ENCODE data around the gene APOL4. TPM values are rescaled to one million over a fixed set of nuclear protein-coding genes. Genes with fewer than 3 reads are reported as not detected.

APOL4 gene
- total RNA-seq, 2 experiments from 2014 or later: not detected

- Mint-ChIP-seq H3K4me1 (ENCODE audit: low read depth) (peaks cover 7% of the 10 kb centered on the region), H3K9me3 (no peaks in the 10 kb centered on the region), H3K27me3 (peaks cover 20% of the 10 kb centered on the region), H3K36me3 (ENCODE audit: low read depth) (no peaks in the 10 kb centered on the region), H3K27ac (no peak overlapping the region), H3K4me3 (no peak overlapping the region)
- TF ChIP-seq CTCF (IDR thresholded peaks at IDR 0.05): no peak
- DNase-seq (no peak), ATAC-seq (ENCODE audit: poor library complexity) (no peak)
- H3K4me1 ChIP-seq (ENCODE audit: insufficient read depth, low read length): peaks cover 3% of the 10 kb centered on the region
- ChIA-PET POLR2A (no interaction called here), CTCF (interaction anchor here (1.1 kb wide), 1 partner anchor 58 kb away, joined by 3 read pairs; no protein-coding TSS in a partner anchor)
- H3K4me3 ChIP-seq (ENCODE audit: low read length): no peak overlapping the region
- intact Hi-C loops (cut with DNase I, micrococcal nuclease): loop anchor here in 1 of 2 experiments (5.0 kb wide), 2 partner anchors 73 to 868 kb away; no protein-coding TSS in a partner anchor
- no peaks in the 10 kb centered on the region for H3K36me3 ChIP-seq (ENCODE audit: insufficient read depth, low read length)
- H3K27ac ChIP-seq (ENCODE audit: low read depth in 1 of 2, low read length in 2 of 2): no peak overlapping the region
- H3K9me3 ChIP-seq (ENCODE audit: control insufficient read depth in 1 of 2, insufficient read depth in 1 of 2, low read length in 2 of 2): no peaks in the 10 kb centered on the region
- peaks cover 0 to 4% of the 10 kb centered on the region in 2 experiments for H3K27me3 ChIP-seq (ENCODE audit: control insufficient read depth in 1 of 2, insufficient read depth in 2 of 2, low read length in 2 of 2)
Measured at GRCh38 chr22:36220451-36220921, 18.9 kb upstream of the APOL4 start.

- peaks cover 3% of the 10 kb centered on the region for H3K4me1 ChIP-seq (ENCODE audit: insufficient read depth, low read length)
- POLR2A ChIA-PET: no interaction called here
- Mint-ChIP-seq H3K36me3 (ENCODE audit: low read depth) (no peaks in the 10 kb centered on the region), H3K27ac (no peak overlapping the region), H3K9me3 (no peaks in the 10 kb centered on the region), H3K27me3 (peaks cover 26% of the 10 kb centered on the region), H3K4me3 (no peak overlapping the region), H3K4me1 (ENCODE audit: low read depth) (peaks cover 7% of the 10 kb centered on the region)
- H3K36me3 ChIP-seq (ENCODE audit: insufficient read depth, low read length): no peaks in the 10 kb centered on the region
- H3K27me3 ChIP-seq (ENCODE audit: control insufficient read depth in 1 of 2, insufficient read depth in 2 of 2, low read length in 2 of 2): peaks cover 0 to 4% of the 10 kb centered on the region in 2 experiments
- no peak overlapping the region for H3K27ac ChIP-seq (ENCODE audit: low read depth in 1 of 2, low read length in 2 of 2)
- H3K9me3 ChIP-seq (ENCODE audit: control insufficient read depth in 1 of 2, insufficient read depth in 1 of 2, low read length in 2 of 2): no peaks in the 10 kb centered on the region
- no peak for TF ChIP-seq CTCF (IDR thresholded peaks at IDR 0.05)
- DNase-seq (no peak), ATAC-seq (ENCODE audit: poor library complexity) (no peak)
- CTCF ChIA-PET: no interaction called here
- H3K4me3 ChIP-seq (ENCODE audit: low read length): no peak overlapping the region
- intact Hi-C loops (cut with DNase I, micrococcal nuclease): no loop called here
Measured at GRCh38 chr22:36218648-36219193, 17.1 kb upstream of the APOL4 start.

GRCh38 chr22:36215981-36216380, 14.4 kb upstream of the APOL4 start:
- peaks cover 6% of the 10 kb centered on the region for H3K4me1 ChIP-seq (ENCODE audit: insufficient read depth, low read length)
- CTCF ChIA-PET: no interaction called here
- POLR2A ChIA-PET: no interaction called here
- no peaks in the 10 kb centered on the region for H3K36me3 ChIP-seq (ENCODE audit: insufficient read depth, low read length)
- Mint-ChIP-seq H3K27me3 (peaks cover 44% of the 10 kb centered on the region), H3K27ac (no peak overlapping the region), H3K36me3 (ENCODE audit: low read depth) (no peaks in the 10 kb centered on the region), H3K9me3 (no peaks in the 10 kb centered on the region), H3K4me3 (no peak overlapping the region), H3K4me1 (ENCODE audit: low read depth) (peaks cover 10% of the 10 kb centered on the region)
- TF ChIP-seq CTCF (IDR thresholded peaks at IDR 0.05): no peak
- H3K27ac ChIP-seq (ENCODE audit: low read depth in 1 of 2, low read length in 2 of 2): no peak overlapping the region
- no peaks in the 10 kb centered on the region for H3K9me3 ChIP-seq (ENCODE audit: control insufficient read depth in 1 of 2, insufficient read depth in 1 of 2, low read length in 2 of 2)
- no peak for ATAC-seq (ENCODE audit: poor library complexity)
- no peak overlapping the region for H3K4me3 ChIP-seq (ENCODE audit: low read length)
- intact Hi-C loops (cut with DNase I, micrococcal nuclease): no loop called here
- no peak for DNase-seq
- H3K27me3 ChIP-seq (ENCODE audit: control insufficient read depth in 1 of 2, insufficient read depth in 2 of 2, low read length in 2 of 2): peaks cover 0 to 4% of the 10 kb centered on the region in 2 experiments
